DMS 273 (cell line): ENCODE data around the gene CYP19A1.
"Not testable (repeated sequence)": the region's sequence is repeated elsewhere in the genome, so short reads cannot be mapped to it uniquely, and the experiment has no call there.

Experiments used
- DNase-seq: peaks from one replicate; lab custom pipeline; 2025; ENCODE audit not compliant: unreplicated experiment; lab: John Stamatoyannopoulos, UW

Gene CYP19A1

GRCh38 chr15:51188791-51189190, 149.6 kb downstream of the CYP19A1 start:
- DNase-seq = not testable (repeated sequence)

GRCh38 chr15:51186891-51187290, 151.5 kb downstream of the CYP19A1 start:
- no peak for DNase-seq

- no peak for DNase-seq
Observed at GRCh38 chr15:51186181-51186705, 152.2 kb downstream of the CYP19A1 start.

- DNase-seq = no peak
Observed at GRCh38 chr15:51185213-51186159, 152.9 kb downstream of the CYP19A1 start.

GRCh38 chr15:51184627-51185026, 153.8 kb downstream of the CYP19A1 start:
- DNase-seq = no peak

GRCh38 chr15:51183076-51183475, 155.3 kb downstream of the CYP19A1 start:
- no peak for DNase-seq

- no peak for DNase-seq
Observed at GRCh38 chr15:51181905-51182304, 156.5 kb downstream of the CYP19A1 start.

- DNase-seq = no peak
Observed at GRCh38 chr15:51181221-51181620, 157.2 kb downstream of the CYP19A1 start.

GRCh38 chr15:51180534-51180933, 157.9 kb downstream of the CYP19A1 start:
- DNase-seq = no peak

- no peak for DNase-seq
Observed at GRCh38 chr15:51180011-51180410, 158.4 kb downstream of the CYP19A1 start.

GRCh38 chr15:51172193-51172592, 166.2 kb downstream of the CYP19A1 start:
- DNase-seq = no peak

GRCh38 chr15:51171634-51171932, 166.8 kb downstream of the CYP19A1 start:
- no peak for DNase-seq

GRCh38 chr15:51170882-51171633, 167.3 kb downstream of the CYP19A1 start:
- no peak for DNase-seq

- no peak for DNase-seq
Observed at GRCh38 chr15:51168700-51169099, 169.7 kb downstream of the CYP19A1 start.

- DNase-seq = no peak
Observed at GRCh38 chr15:51163843-51164242, 174.6 kb downstream of the CYP19A1 start.

- peak; percentile 74 for DNase-seq
Observed at GRCh38 chr15:51162865-51163762, 175.3 kb downstream of the CYP19A1 start.

- DNase-seq = no peak
Observed at GRCh38 chr15:51161491-51162220, 176.7 kb downstream of the CYP19A1 start.

- no peak for DNase-seq
Observed at GRCh38 chr15:51160484-51160883, 177.9 kb downstream of the CYP19A1 start.
